Measurements from ENCODE around the gene CACNA2D4.

Gene CACNA2D4

GRCh38 chr12:1885599-1886245 lies 32.7 kb downstream of the CACNA2D4 start:
- no peak for DNase-seq

DNA sequence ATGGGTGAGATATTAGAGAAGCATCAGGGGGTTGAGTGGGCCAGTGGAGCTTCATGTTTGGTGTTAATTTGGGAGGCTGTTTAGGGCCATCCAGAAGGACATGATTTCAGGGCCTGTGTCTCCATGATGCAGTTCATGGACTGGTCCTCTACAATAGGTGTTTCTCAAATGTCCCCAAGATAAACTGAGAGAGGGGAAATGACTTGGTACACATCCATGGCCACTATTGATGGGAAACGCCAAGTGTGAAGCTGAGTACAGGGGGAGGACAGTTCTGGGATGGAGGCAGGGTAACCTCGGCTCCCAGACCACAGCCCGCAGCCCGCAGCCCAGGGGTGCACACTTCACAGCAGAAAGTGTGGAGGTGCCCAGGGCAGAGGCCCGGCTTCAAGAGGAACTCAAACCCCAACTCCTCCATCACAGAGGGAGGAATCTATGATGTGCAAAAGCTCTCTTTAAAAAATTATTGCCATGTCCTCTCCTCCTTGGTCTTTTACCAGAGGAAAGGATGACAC lies 33.3 kb downstream of the CACNA2D4 start:
- DNase-seq, result no peak

- DNase-seq, result no peak
Measured at GRCh38 chr12:1884651-1885050, 33.8 kb downstream of the CACNA2D4 start.

DNA sequence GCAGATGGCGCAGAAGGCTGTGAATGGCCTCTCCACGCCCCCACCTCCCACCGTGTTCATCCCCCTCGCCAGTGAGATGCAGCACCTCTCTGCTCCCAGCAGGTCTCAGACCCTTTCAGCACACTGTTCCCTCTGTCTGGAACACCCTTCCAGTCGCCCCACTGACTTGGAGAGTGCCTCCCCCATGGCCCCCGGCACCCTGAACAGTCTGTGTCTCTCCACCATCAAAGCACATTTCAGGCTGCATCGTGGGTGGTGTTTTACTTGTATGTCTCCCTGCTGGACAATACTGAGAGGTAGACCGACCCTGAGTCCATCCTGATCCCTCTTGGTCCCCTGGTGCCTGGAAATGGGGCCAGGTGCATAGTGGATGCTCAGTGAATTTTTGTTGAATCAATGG lies 34.9 kb downstream of the CACNA2D4 start:
- no peak for DNase-seq

- DNase-seq, result no peak
Measured at GRCh38 chr12:1882850-1883470, 35.5 kb downstream of the CACNA2D4 start.

DNA sequence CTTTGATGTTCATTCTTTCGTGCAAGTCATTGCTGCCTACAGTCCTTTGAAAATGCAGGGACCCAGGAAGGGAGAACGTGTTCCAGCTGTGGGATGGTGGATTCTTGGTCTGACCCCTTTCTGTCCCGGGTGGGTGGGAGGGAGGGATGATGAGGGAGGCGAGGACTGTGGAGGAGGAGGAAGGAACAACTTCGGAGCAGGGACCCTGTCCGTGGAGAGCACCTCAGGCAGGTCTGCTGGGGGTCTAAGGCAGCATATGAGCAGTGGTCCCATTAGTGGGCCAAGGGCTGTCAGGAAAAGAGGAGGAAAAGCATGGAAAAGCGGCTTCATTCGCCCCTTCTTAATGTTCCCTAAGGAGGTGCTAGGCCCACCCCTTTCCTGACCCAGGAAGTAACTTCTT lies 36.0 kb downstream of the CACNA2D4 start:
- no peak for DNase-seq

DNA sequence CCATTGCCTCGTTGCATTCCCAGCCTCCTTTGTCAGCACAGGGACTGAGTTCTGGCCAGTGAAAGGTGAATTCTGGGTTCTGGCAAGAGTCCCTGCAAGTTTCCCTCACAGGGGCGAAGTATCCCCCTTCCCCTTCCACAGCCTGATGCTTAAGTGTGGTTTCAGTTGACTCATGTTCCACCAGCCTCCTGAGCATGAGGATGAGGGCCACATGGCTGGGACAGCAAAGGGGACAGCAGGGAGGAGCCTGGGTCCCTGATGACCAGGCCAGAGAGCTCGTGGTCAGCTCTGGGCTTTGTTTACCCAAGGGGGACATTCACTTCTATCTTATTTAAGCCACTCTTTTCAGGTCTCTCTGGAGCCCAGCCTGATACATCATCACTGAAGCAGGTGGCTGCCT lies 36.5 kb downstream of the CACNA2D4 start:
- DNase-seq, result no peak

GRCh38 chr12:1881301-1881700 lies 37.2 kb downstream of the CACNA2D4 start:
- DNase-seq, result no peak

DNA sequence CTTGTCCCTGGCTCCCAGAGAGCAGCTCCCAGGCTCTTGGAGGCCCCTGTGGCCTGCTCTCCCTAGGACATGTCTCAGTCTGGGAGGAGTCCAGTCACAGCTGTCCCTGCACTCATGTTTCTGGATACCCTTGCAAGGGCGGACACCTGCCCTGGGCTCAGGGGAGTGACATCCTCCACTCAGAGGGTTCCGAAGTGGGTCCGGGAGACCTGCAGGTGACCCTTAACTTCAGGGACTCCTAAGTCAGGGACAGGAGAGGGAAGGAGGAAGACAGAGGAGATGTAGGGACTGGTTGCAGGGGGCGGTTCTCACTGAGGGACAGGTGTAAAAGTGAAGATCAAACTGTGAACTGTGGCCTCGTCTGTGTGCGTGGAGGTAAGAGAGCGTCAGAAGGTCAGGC lies 37.6 kb downstream of the CACNA2D4 start:
- DNase-seq, result no peak

- no peak for DNase-seq
Measured at GRCh38 chr12:1880153-1880845, 38.2 kb downstream of the CACNA2D4 start.

DNA sequence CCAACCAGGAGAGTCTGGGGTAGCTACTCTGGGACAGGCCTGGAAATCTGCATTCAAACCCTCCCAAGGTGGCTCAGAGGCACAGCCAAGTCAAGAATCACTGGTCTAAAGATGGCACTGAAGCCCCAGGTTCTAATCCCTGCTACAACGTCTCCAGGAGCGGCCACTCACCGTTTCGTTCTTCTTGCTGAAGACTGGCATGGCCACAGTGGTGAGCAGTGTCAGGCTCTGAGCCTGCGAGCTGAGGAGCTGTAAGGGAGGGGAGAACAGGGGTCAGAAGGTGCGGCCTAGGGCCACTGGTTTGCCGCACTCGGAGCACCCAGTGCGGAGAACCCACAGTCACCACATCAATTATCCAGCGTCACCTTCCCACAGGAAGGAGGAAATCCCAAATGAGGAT lies 38.8 kb downstream of the CACNA2D4 start:
- no peak for DNase-seq

DNA sequence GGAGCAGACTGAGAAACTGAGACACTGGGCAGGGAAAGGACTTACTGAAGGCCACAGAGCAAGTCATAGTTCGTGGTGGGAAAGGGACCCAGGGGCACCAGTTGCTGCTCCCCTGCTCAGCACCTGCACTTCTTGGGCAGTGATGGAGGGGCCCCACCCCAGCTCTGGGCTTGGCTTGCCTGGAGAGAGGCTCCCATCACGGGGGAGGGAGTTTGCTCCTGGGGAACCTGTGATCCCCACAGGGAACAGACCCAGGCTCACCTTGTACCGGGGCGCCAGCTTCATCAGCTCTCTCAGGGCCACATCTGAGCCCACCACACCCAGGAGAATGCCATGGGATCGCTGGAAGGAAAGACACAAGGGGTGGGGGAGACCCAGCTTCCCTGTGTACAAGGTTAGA lies 39.8 kb downstream of the CACNA2D4 start:
- no peak for DNase-seq

DNA sequence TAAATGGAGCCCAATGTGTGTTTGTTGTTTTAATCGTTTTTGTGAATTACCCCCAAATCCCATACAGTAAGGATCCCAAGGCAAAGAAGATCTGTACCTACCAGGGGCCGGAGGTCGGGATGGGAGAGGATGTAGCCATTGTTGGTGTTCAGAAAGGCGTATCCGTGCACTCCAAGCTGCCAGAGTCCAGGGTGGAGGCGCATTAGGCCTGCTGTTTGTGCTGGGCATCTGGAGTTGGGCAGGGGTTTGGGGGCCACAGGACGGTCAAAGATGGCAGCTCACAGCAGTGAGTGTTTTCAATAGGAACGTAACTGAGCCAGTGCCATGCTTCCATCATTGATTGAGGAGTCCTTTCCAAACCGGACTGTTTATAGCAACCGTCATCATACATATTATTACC lies 40.2 kb downstream of the CACNA2D4 start:
- no peak for DNase-seq

DNA sequence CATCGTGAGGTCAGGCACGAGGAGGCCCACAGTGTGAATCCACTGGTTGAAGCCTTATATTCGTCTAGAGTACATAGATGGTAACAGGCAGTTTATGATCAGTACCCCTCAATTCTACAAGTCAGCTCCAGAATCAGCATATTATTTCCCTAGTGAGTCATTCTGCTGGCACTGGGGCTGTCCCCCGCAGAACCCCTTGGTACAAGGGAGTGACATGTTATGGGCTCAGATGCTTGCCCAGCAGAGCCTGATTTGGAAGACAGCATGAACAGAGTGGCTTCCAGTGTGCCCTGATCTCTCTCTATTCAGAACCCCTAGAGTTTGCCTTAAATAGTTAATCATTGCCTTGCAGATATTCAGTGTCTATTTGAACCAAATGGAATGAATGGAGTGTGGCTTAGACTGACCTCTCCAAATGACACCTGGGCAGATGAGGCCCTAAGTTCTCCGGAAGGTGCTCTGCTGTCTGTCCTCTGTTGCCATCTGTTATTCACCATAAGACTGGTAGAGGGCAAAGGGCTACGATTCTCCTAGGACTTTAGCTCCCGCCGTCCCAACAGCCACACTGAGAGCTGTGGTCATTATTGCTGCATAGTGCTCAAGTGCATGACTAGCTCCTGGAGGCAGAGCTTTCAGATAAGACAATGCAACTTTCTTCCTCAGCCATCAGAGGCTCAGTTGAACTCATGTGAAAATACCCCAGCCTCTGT lies 41.1 kb downstream of the CACNA2D4 start:
- DNase-seq, result no peak

- no peak for DNase-seq
Measured at GRCh38 chr12:1876086-1876485, 42.4 kb downstream of the CACNA2D4 start.

GRCh38 chr12:1875608-1876007 lies 42.8 kb downstream of the CACNA2D4 start:
- DNase-seq, result no peak

GRCh38 chr12:1873531-1874510 lies 44.6 kb downstream of the CACNA2D4 start:
- no peak for DNase-seq

DNA sequence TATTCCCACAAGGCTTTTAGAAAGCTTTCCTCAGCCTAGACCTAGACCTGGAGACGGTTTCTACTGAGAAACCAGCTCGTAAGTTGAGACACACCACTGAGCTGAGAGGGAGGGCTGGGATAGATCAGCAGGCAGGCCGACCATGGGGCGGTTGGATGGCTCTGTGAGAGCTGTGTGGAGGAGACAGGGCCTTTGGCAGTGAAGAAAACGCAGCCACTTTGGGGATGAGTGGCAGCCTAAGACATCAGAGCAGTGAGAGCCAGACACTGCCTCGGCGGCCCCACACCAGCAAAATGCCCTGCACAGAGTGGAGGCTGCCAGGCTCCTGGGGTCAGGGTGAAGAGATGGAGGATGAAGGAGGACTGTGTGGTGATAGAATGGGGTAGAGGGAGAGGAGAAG lies 46.0 kb downstream of the CACNA2D4 start:
- DNase-seq, result no peak

- DNase-seq, result no peak
Measured at GRCh38 chr12:1872001-1872400, 46.5 kb downstream of the CACNA2D4 start.

- no peak for DNase-seq
Measured at GRCh38 chr12:1870998-1871917, 47.2 kb downstream of the CACNA2D4 start.

- DNase-seq, result no peak
Measured at GRCh38 chr12:1870086-1870485, 48.4 kb downstream of the CACNA2D4 start.

All from AML-193 (cell line).